G401 (cell line): Measurements from ENCODE around the gene ZDHHC9. TPM values are rescaled to one million over a fixed set of nuclear protein-coding genes. Genes with fewer than 3 reads are reported as not detected.

ENCODE experiments used
- DNase-seq: peaks from one replicate; pipeline ENCODE4 v3.0.0-alpha.2; 2015; ENCODE audit warnings: low spot score
- in situ Hi-C: cut with HindIII; loops from 2 replicates; pipeline ENCODE4 v1.10.0; 2016; ENCODE audit warnings: low sequenced_read_pairs, mixed read lengths
- total RNA-seq: library from RNA; depleted of rRNA; stranded (reverse); fragments of >200 nt; shearing (Covaris generic); gene quantifications from 2 replicates; pipeline ENCODE4 v1.2.3, GENCODE V29; 2014

ZDHHC9 gene
- total RNA-seq, 1 experiment from 2014 or later: 6.3 TPM

DNA sequence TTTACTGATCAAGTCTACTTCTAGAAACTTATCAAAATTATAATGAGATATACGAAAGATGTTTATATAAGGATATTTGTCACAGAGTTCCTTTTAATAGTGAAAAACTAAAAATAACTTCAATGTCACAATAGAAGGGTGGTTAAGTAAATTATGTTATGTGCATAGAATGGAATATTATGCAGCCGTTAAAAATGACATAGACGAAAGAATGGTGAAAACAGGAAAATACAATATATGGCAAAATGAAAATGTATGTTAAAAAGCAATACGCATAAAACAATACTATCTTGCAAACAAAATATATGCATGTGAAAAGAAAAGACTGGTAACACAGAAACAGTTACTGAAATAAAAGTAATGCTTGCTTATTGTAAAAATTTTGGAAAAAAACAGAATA is 19.1 kb downstream of the ZDHHC9 start:
- in situ Hi-C loops: no loop called here
- no peak for DNase-seq

DNA sequence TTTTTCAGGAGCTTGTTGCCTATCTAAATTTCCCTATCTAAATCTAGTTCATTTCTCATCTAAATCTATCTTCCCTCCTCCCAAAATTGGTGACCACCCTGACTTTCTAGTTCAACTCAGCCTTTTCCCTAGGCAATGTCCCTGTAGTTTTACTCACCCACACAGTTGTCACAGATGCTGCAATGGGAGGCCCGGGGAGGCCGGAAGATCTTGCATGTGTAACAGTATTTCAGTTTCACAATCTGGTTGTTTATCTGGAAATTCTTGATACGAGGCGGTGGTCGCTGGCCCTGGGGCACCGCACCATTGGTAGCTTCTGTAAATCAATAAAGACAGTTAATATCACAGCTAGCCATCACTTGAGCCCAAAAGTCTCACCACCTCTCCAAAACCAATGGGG is 20.2 kb downstream of the ZDHHC9 start:
- in situ Hi-C loops: no loop called here
- no peak for DNase-seq

DNA sequence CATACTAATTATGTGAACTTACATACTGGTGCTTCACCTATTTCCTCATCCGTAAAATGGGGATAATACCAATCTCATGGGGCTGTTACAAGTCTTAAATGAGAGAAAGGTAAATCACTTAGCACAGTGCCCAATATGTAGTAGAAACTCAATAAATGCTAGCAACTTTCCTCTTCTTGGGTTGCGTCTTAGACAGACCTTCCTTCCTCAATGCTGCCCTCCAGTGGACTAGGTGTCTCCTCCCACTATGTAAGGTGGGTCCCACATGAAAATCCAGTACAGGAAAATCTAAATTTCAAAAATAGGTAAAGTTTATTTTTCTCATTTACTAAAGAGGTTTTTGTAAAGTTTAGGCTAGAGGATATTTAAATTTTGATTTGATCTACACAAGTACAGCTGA is 20.6 kb downstream of the ZDHHC9 start:
- in situ Hi-C loops: no loop called here
- peak; percentile 36 for DNase-seq

GRCh38 chrX:129818123-129818522 is 25.6 kb downstream of the ZDHHC9 start:
- in situ Hi-C loops: no loop called here
- no peak for DNase-seq

DNA sequence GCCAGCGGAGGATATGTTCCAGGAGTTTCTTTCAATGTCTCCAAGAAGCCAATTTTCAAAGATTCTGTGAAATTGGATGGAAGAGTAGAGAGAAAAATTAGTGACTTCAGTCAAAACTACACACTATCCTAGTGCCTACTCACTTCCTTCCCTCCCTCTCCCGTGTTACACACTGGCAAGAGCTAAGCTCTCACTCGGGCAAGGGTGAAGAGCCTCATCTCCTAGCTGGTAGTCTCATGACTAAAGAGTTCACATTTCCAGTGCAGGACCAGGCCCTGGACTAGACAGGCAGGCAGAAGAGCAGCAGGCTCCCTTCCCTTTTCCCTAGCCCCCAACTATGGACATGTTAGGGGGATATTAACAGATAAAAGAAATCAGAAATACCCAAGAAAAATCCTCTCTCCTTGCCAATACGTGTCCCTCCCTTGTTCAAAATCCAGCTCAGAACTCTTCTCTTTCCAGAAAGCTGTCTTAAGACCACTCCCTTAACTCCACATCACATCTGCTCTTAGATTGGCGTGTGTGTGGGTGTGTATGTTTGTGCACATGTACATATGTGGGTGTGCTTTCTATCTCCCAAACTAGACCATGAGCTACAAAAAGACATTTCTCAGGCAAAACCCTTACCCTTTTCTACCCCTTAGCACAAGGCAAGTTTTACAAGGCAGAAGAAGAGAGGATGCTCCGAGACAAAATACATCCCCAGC is 29.9 kb downstream of the ZDHHC9 start:
- no peak for DNase-seq
- in situ Hi-C loops: no loop called here

DNA sequence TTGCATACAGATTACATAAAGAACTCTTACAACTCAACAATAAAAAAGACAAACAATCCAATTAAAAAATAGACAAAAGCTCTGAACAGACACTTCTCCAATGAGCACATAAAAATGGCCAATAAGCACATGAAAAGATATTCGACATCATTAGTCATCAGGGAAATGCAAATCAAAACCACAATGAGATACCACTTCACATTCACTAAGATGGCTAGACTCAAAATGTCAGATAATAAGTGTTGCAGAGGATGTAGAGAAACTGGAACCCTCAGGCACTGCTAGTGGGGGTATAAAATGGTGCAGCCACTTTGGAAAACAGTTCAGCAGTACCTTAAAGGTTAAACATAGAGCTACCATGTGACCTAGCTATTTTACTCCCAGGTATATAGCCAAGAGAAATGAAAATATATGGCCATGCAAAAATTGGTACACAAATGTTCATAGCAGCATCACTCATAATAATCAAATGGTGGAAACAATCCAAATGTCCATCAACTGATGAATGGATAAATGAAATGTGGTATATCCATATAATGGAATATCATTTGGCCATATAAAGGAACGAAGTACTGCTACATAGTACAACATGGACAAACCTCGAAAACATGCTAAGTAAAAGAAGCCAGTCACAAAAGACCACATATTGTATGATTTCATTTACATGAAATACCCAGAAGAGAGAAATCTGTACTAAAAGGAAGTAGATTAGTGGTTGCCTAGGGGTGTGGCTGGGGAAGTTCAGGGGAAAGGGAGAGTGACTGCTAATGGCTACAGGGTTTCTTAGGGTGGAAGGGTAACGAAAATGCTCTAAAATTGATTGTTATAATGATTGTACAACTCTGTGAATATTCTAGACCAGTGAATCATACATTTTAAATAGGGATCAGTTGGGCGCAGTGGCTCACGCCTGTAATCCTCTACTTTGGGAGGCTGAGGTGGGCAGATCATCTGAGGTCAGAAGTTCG is 34.6 kb downstream of the ZDHHC9 start:
- in situ Hi-C loops: no loop called here
- no peak for DNase-seq

DNA sequence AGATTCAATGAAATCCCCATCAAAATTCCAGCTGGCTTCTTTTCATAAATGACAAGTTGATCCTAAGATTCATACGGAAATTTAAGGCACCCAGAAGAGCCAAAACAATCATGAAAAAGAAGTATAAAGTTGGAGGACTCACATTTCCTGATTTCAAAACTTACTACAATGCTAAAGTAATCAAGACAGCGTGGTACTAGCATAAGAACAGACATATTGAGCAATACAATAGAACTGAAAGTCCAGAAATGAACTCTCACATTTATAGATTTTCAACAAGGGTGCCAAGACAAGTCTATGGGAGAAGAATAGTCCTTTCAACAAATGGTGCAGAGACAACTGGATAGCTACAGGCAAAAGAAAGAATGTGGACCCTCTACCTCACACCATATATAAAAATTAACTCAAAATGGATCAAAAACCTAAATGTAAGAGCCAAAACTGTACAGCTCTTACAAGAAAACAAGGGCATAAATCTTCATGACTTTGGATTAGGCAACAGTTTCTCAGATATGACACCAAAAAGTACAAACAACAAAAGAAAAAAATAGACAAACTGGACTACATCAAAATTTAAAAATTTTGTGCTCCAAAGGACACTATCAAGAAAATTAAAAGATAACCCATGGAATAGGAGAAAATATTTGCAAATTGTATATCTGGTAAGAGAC is 35.4 kb downstream of the ZDHHC9 start:
- in situ Hi-C loops: no loop called here
- no peak for DNase-seq

DNA sequence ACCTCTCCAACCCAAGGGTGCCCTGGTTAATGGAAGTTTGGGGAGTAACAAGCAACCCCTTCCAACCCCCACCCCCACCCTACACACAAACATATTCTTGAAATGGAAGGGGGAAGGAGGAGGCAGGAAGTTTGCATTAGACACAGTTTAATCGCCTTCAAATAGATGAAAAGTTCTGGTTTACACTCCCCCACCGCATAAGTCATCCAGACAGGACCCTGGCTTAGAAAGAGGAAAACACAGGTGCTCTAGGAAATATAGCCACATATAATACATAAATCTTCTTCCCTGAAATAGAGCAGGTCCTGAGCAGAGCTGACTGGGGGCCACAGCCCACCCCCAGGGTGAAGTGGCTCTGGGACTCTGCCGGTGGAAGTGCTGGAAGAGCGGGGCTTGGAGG is 38.9 kb downstream of the ZDHHC9 start:
- in situ Hi-C loops: no loop called here
- DNase-seq: no peak

- in situ Hi-C loops: no loop called here
- no peak for DNase-seq
These were observed 40.8 kb downstream of the ZDHHC9 start for GRCh38 chrX:129802863-129803262.

GRCh38 chrX:129800186-129800585 is 43.5 kb downstream of the ZDHHC9 start:
- in situ Hi-C loops: no loop called here
- no peak for DNase-seq

- no peak for DNase-seq
- in situ Hi-C loops: no loop called here
These were observed 44.8 kb downstream of the ZDHHC9 start for GRCh38 chrX:129798888-129799287.

DNA sequence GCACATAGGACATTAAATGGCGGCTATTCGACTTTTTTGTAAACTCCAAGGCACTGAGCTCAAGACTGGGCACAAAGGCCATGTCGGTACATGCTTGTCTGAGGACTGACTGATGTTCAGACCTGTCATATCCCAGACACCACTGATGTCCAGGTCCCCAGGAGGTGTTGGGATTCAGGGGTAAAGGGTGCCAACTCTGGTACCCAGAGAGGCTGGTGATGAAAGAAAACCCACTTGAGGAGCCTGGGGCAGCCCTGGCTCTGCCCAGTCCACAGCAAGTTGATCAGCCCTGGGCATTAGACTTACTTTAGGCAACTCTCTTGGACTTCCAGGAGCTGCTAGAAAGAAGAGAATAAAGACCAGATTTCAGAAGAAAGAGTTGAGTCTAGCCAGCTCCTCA is 45.2 kb downstream of the ZDHHC9 start:
- no peak for DNase-seq
- in situ Hi-C loops: no loop called here

DNA sequence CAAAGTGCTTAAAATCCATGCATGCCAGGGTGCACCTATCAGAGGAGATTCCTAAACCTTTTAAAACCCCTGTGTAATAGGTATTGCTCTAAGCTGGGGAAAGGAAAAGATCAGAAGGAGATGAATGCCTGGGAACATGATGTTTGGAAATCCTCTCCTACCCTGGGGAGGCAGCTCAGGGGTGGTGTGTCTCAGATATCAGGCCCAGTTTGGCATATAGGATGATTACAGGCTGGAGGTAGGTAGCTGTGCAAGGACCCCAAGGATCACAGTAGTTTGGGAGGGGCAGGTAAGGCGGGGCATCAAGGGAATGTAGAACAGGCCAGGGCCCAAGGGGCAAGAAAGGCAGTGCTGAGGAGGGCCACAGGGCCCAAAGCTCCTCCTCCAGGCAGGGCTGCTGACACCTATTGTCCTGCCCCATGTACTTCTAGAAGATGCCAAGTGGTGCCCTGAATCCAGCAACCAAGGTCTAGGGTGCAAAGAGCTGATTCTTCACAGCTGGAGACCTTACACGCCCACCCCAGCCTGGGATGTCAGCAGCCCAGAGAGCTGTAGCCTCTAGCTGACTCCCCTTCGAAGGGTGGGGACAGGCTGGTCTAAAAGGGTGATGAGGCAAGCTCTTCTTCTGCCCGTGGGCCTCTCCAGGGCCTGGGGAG is 46.3 kb downstream of the ZDHHC9 start:
- DNase-seq: no peak
- in situ Hi-C loops: no loop called here

DNA sequence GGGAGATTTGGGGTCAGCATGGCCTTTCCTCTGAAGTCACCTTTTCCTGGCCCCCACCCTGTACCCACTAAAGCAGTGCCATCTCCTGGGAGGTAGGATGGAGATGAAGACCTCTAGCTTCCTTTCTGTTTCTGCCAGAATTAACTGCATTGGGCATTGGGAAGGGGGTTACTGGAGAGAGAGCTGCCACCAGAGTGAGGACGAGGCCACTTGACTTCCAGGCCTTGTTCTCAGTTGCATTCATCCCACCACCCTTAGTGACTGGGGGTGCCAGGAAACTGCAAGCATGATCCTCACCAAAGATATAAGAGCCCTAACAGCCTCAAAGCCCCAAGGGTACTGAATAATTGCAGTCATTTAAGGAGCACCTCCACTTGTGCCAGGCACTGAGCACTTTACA is 48.1 kb downstream of the ZDHHC9 start:
- no peak for DNase-seq
- in situ Hi-C loops: no loop called here

DNA sequence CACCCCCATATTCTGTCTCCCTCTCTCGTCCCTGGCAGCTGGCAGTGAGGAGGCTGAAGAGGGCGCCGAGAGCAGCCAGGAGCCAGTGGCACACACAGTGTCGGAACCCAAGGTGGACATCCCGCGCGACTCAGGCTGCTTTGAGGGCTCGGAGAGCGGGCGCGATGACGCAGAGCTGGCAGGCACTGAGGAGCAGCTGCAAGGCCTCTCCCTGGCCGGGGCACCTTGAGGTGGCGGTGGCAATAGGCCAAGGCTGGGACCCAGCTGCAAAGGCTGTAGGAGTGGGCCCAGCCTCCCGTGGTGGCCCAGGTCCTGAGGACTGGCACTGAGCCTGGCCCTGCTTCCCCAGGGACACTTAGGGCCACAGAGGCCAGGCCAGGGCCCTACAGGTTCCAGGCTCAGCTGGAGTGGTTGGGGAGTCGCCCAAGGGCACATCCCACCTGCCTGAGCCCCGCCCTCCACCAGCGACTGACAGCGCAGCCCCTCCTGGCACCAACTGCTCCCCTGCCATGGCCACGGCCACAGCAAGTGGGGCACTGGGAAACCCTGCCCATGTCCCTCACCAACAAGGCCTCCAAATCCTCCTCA is 50.0 kb downstream of the ZDHHC9 start:
- in situ Hi-C loops: no loop called here
- DNase-seq: no peak

DNA sequence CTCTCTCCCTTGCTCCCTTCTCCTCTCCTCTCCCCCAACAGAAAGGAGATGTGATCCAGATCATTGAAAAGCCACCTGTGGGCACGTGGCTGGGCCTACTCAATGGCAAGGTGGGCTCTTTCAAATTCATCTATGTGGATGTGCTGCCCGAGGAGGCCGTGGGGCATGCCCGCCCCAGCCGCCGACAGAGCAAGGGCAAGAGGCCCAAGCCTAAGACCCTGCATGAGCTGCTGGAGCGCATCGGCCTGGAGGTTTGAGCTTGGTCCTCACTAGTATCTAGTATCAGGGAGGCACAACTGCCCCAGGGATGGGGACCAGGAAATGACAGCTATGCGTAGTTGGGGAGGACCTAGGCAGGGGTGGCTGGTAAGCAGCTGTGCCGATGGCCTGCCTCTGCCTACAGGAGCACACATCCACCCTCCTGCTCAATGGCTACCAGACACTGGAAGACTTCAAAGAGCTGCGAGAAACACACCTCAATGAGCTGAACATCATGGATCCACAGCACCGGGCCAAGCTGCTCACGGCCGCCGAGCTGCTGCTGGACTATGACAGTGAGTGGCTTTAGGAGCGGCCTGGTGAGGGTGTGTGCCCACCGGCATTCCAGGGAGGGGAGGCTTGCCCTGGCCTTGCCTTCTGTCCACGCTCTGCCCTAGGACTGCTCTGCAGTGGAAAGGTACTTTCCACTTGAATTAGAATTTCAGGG is 50.9 kb downstream of the ZDHHC9 start:
- no peak for DNase-seq
- in situ Hi-C loops: no loop called here

DNA sequence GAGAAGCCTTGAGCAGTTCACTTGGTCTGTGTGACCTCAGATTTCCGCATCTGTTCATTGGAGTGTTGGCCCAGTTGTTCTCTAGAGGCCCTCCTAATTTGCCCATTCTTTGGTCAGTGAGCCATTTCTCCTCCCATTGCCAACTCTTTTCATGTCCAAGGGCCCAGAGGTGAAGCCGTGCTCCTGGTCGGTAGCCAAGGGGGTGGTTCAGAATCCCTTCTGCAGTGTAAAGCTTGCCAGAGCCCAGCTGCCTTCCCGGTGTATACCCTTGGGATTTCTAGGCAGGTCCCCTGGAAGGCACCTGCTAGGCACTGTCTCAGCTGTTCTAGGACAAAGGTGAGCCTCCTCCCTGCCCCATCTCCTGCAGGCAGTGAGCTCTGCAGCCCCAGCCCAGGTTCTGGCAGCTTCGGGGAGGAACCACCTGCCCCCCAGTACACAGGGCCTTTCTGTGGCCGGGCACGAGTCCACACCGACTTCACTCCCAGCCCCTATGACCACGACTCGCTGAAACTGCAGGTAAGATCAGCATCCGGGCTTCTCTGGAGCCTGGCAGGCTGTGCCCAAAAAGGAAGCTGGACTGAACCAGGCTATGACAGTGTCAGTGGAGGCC is 51.6 kb downstream of the ZDHHC9 start:
- in situ Hi-C loops: no loop called here
- DNase-seq: no peak

- in situ Hi-C loops: no loop called here
- no peak for DNase-seq
These were observed 52.4 kb downstream of the ZDHHC9 start for GRCh38 chrX:129791336-129791735.
